Stomach (tissue), 4 donors: ENCODE data around the gene VPS51.

Experiments used
- EP300 ChIP-seq: sonication (generic); formaldehyde crosslinking; IDR thresholded peaks from one replicate; pipeline ENCODE4 v1.6.1; 2017; ENCODE audit warnings: antibody characterized with exemption
- TF ChIP-seq, protein P1 (sequence below), 7 experiments: fragments of 450-650 bp in 4 of 7; fragments of 200-600 bp in 3 of 7; sonication (generic) in 3 of 7; IDR thresholded peaks; one replicate each; pipeline ENCODE4 v1.5.1; 2016 to 2019; ENCODE audit warnings: antibody characterized with exemption in 7 of 7, control low read depth in 2 of 7, mild to moderate bottlenecking in 1 of 7

DNA sequence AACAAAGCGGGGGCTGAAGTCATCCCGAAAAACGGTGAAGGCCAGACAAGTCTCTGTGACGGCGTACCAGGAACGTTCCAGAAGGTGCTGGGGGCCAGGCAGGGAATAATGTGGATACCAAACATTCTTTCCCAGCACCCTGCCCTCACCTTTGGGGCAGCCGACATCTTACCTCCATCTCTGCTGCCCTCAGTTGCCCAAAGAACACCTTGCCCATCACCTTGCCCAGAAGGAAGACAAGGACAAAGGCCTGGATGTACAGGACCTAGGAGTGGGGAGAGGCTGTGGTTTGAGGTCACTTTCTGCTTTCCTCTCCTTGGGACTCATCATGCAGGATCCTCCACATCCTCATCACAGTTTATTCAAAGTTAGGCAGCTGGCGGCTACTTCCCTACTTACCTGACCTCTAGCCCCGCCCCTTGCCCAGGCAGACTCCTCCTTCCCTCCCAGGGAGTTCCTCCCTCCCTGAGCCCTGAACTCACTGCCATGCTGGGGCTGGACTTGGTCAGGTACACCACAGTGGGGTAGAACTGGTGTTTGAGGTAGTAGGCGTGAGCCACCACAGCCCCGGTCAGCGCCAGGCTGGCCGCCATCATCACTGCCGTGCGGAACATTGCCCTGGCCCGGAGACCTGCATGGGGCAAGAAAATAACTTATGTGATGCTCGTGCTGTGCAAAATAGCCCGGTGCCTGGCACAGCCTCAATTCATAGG is 37.1 kb downstream of the VPS51 start:
- TF ChIP-seq, protein P1, sequence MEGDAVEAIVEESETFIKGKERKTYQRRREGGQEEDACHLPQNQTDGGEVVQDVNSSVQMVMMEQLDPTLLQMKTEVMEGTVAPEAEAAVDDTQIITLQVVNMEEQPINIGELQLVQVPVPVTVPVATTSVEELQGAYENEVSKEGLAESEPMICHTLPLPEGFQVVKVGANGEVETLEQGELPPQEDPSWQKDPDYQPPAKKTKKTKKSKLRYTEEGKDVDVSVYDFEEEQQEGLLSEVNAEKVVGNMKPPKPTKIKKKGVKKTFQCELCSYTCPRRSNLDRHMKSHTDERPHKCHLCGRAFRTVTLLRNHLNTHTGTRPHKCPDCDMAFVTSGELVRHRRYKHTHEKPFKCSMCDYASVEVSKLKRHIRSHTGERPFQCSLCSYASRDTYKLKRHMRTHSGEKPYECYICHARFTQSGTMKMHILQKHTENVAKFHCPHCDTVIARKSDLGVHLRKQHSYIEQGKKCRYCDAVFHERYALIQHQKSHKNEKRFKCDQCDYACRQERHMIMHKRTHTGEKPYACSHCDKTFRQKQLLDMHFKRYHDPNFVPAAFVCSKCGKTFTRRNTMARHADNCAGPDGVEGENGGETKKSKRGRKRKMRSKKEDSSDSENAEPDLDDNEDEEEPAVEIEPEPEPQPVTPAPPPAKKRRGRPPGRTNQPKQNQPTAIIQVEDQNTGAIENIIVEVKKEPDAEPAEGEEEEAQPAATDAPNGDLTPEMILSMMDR (IDR thresholded peaks at IDR 0.05) = no peak
- TF ChIP-seq EP300 = no peak
